Cardiac muscle cell (in vitro differentiated cells and primary cell): ENCODE measurements around the gene MAT1A. TPM values are rescaled to one million over a fixed set of nuclear protein-coding genes. Genes with fewer than 3 reads are reported as not detected.
A peak's percentile ranks its signal among the peaks of the same experiment; 100 is the strongest.
"Not testable (repeated sequence)": the region's sequence is repeated elsewhere in the genome, so short reads cannot be mapped to it uniquely, and the experiment has no call there.

Experiments
- DNase-seq, 2 donors: peaks; one replicate each; pipeline versions ENCODE4 v3.0.0 to v3.0.0-alpha.2; 2010 to 2017; ENCODE audit warnings: low read depth in 1 of 2, low spot score in 1 of 2
- H3K27ac ChIP-seq: fragments of 200-600 bp; sonication (generic); 2 replicates; pipeline ENCODE4 v1.5.1; 2016
- H3K27me3 ChIP-seq: fragments of 200-600 bp; sonication (generic); 2 replicates; pipeline ENCODE4 v1.6.0; 2016; ENCODE audit warnings: control low read depth
- H3K36me3 ChIP-seq: fragments of 200-600 bp; sonication (generic); 2 replicates; pipeline ENCODE4 v1.5.1; 2016; ENCODE audit warnings: control low read depth
- H3K4me1 ChIP-seq: fragments of 200-600 bp; sonication (generic); 2 replicates; pipeline ENCODE4 v1.8.1; 2017; ENCODE audit warnings: low read depth, mild to moderate bottlenecking, mixed run types
- H3K4me3 ChIP-seq: fragments of 200-600 bp; sonication (generic); 2 replicates; pipeline ENCODE4 v1.5.1; 2016; ENCODE audit warnings: mild to moderate bottlenecking
- H3K9me3 ChIP-seq: fragments of 200-600 bp; sonication (generic); 2 replicates; pipeline ENCODE4 v1.5.1; 2017; ENCODE audit warnings: low read depth, mild to moderate bottlenecking, control low read depth
- polyA plus RNA-seq: library from polyadenylated mRNA; unstranded; fragments of >200 nt; fragmentation: Nextera tagmentation; extraction: Ambion mirVana; gene quantifications from 2 replicates; pipeline ENCODE4 v1.2.1, GENCODE V29; 2016
- total RNA-seq: library from RNA; depleted of rRNA; stranded (reverse); fragments of >200 nt; gene quantifications from 2 replicates; pipeline ENCODE4 v1.2.3, GENCODE V29; 2016

MAT1A gene
- total and polyA plus RNA-seq, 2 experiments from 2014 or later: 3.4 to 5.6 TPM

DNA sequence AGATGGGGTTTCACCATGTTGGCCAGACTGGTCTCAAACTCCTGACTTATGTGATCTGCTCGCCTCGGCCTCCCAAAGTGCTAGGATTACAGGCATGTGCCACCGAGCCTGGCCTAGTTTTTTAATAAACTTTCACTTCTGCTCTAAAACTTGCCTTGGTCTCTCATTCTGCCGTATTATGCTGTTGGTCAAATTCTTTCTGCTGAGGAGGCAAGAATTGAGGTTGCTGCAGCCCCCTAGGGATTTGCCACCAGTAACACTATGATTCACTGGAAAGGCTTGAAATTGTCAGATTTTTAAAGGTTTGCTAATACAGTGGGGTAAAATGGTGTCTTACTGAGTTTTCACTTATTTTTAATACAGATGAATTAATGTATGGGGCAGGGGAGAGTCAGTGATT is 62.7 kb downstream of the MAT1A start:
- not testable (repeated sequence) for H3K9me3 ChIP-seq, H3K27ac ChIP-seq

GRCh38 chr10:80223031-80223419 is 66.4 kb downstream of the MAT1A start:
- H3K36me3 ChIP-seq, DNase-seq, H3K27me3 ChIP-seq, H3K4me3 ChIP-seq, H3K27ac ChIP-seq, H3K4me1 ChIP-seq, H3K9me3 ChIP-seq: not testable (repeated sequence)

More for the DNA sequence above, 62.7 kb downstream of the MAT1A start:
- not testable (repeated sequence) for H3K36me3 ChIP-seq, H3K4me1 ChIP-seq, H3K27me3 ChIP-seq, H3K4me3 ChIP-seq
- DNase-seq: peak in 1 of 2 donors; percentile 30

Other genes with a start within 250 kb of the MAT1A start
- gene TMEM254, start 211.0 kb downstream of the MAT1A start, total RNA-seq: 8.6 and 10.8 TPM in 2 replicates
- gene TMEM254, start 211.0 kb downstream of the MAT1A start, polyA plus RNA-seq: 17.0 and 18.6 TPM in 2 replicates
- gene PLAC9, start 156.9 kb downstream of the MAT1A start, total RNA-seq: not detected in 2 replicates
- 1.4 and 1.9 TPM in 2 replicates for gene PLAC9, start 156.9 kb downstream of the MAT1A start, polyA plus RNA-seq
- 74.4 and 80.2 TPM in 2 replicates for gene ANXA11, start 84.1 kb downstream of the MAT1A start, total RNA-seq
- gene ANXA11, start 84.1 kb downstream of the MAT1A start, polyA plus RNA-seq: 82.4 and 112 TPM in 2 replicates
- gene DYDC1, start 67.1 kb upstream of the MAT1A start, total RNA-seq: not detected in 2 replicates
- 0.41 TPM in 1 of 2 replicates, not detected in the other for gene DYDC1, start 67.1 kb upstream of the MAT1A start, polyA plus RNA-seq
- not detected in 2 replicates for gene DYDC2, start 67.1 kb upstream of the MAT1A start, total RNA-seq
- 0.62 TPM in 1 of 2 replicates, not detected in the other for gene DYDC2, start 67.1 kb upstream of the MAT1A start, polyA plus RNA-seq
- 52.0 and 61.8 TPM in 2 replicates for gene PRXL2A, start 118.9 kb upstream of the MAT1A start, total RNA-seq
- gene PRXL2A, start 118.9 kb upstream of the MAT1A start, polyA plus RNA-seq: 132 and 144 TPM in 2 replicates
- 29.5 and 31.6 TPM in 2 replicates for gene TSPAN14, start 164.7 kb upstream of the MAT1A start, total RNA-seq
- 55.1 and 57.0 TPM in 2 replicates for gene TSPAN14, start 164.7 kb upstream of the MAT1A start, polyA plus RNA-seq
- 0.18 TPM in 1 of 2 replicates, not detected in the other for gene SH2D4B, start 248.2 kb upstream of the MAT1A start, total RNA-seq
- not detected in 2 replicates for gene SH2D4B, start 248.2 kb upstream of the MAT1A start, polyA plus RNA-seq